ENCODE measurements around the gene CNOT11. TPM values are rescaled to one million over a fixed set of nuclear protein-coding genes. Genes with fewer than 3 reads are reported as not detected.

Gene CNOT11
- total RNA-seq, 1 experiment from 2014 or later, result 38.5 TPM

DNA sequence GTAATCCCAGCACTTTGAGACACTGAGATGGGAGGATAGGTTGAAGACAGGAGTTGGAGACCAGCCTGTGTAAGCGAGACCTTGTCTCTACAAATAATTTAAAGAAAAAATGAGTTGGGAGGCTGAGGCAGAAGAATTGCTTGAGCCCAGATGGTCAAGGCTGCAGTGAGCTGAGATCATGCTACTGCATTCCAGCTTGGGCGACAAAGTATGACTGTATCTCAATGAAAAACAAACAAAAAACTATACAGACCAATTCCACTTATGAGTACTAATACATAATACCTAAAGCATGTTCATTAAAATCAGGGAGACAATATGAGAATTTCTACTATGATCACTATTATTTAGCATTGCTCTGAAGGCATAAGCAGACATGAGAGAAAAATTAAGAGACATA, 43.2 kb downstream of the CNOT11 start:
- Mint-ChIP-seq H3K36me3 (ENCODE audit: insufficient read depth, unreplicated experiment) (peaks cover 35% of the 10 kb centered on the region), H3K27me3 (ENCODE audit: insufficient read depth, unreplicated experiment) (no peaks in the 10 kb centered on the region), H3K9me3 (ENCODE audit: unreplicated experiment) (no peaks in the 10 kb centered on the region), H3K4me1 (ENCODE audit: insufficient read depth, unreplicated experiment) (peaks cover 27% of the 10 kb centered on the region), H3K4me3 (ENCODE audit: unreplicated experiment) (no peak overlapping the region), H3K27ac (ENCODE audit: low read depth, unreplicated experiment) (no peak overlapping the region)
- DNase-seq (ENCODE audit: unreplicated experiment), result no peak
- intact Hi-C loops (cut with micrococcal nuclease), result no loop called here
- CTCF ChIA-PET, result no interaction called here
- TF ChIP-seq, protein P1, sequence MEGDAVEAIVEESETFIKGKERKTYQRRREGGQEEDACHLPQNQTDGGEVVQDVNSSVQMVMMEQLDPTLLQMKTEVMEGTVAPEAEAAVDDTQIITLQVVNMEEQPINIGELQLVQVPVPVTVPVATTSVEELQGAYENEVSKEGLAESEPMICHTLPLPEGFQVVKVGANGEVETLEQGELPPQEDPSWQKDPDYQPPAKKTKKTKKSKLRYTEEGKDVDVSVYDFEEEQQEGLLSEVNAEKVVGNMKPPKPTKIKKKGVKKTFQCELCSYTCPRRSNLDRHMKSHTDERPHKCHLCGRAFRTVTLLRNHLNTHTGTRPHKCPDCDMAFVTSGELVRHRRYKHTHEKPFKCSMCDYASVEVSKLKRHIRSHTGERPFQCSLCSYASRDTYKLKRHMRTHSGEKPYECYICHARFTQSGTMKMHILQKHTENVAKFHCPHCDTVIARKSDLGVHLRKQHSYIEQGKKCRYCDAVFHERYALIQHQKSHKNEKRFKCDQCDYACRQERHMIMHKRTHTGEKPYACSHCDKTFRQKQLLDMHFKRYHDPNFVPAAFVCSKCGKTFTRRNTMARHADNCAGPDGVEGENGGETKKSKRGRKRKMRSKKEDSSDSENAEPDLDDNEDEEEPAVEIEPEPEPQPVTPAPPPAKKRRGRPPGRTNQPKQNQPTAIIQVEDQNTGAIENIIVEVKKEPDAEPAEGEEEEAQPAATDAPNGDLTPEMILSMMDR (IDR thresholded peaks at IDR 0.05; ENCODE audit: unreplicated experiment), result no peak
- no TSS peak for BruUV-seq (replicated peaks)
- POLR2A ChIA-PET, result interaction anchor here (0.6 to 1.4 kb wide), 2 partner anchors 10 to 13 kb away, joined by 3 read pairs; partner anchors contain the start of gene RNF149

DNA sequence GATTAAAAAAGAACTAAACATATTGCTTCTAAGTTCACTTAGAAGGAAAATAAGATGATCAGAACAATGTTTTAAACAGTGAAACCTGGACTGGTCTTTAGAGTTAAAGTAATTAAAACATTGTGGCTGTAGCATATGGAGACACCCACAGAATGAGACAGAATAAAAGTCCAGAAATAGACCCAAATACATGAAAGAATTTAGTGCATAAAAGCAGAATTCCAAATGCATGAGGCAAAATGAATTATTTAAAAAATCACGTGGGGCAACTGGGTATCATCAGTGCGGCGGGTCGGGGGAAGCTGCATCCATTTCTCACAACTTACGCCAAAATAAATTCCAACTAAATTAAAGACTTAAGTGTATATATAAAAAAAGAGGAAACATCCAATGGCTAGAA, 43.7 kb downstream of the CNOT11 start:
- ChIA-PET CTCF (no interaction called here), POLR2A (interaction anchor here (1.4 kb wide), 1 partner anchor 12 kb away, joined by 3 read pairs; the partner anchor contains the start of gene RNF149)
- BruUV-seq (replicated peaks), result no TSS peak
- Mint-ChIP-seq H3K9me3 (ENCODE audit: unreplicated experiment) (no peaks in the 10 kb centered on the region), H3K27me3 (ENCODE audit: insufficient read depth, unreplicated experiment) (no peaks in the 10 kb centered on the region), H3K36me3 (ENCODE audit: insufficient read depth, unreplicated experiment) (peaks cover 32% of the 10 kb centered on the region), H3K27ac (ENCODE audit: low read depth, unreplicated experiment) (no peak overlapping the region), H3K4me3 (ENCODE audit: unreplicated experiment) (no peak overlapping the region), H3K4me1 (ENCODE audit: insufficient read depth, unreplicated experiment) (peaks cover 31% of the 10 kb centered on the region)
- intact Hi-C loops (cut with micrococcal nuclease), result no loop called here
- no peak for DNase-seq (ENCODE audit: unreplicated experiment)
- TF ChIP-seq, protein P1 (IDR thresholded peaks at IDR 0.05; ENCODE audit: unreplicated experiment), result no peak

DNA sequence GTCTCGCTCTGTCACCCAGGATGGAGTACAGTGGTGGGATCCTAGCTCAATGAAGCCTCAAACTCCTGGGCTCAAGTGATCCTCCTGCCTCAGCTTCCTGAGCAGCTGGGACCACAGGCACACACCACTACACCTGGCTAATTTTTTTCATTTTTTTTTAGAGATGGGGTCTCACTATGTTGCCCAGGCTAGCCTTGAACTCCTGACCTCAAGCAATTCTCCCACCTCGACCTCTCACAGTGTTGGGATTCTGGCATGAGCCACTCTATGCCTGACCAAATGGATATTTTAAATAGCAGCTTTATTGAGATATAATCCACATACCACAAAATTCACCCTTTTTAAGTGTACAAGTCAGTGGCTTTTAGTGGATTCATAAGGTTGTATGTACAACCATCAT, 44.7 kb downstream of the CNOT11 start:
- Mint-ChIP-seq H3K4me1 (ENCODE audit: insufficient read depth, unreplicated experiment) (peaks cover 38% of the 10 kb centered on the region), H3K27ac (ENCODE audit: low read depth, unreplicated experiment) (no peak overlapping the region)
- intact Hi-C loops (cut with micrococcal nuclease), result no loop called here

DNA sequence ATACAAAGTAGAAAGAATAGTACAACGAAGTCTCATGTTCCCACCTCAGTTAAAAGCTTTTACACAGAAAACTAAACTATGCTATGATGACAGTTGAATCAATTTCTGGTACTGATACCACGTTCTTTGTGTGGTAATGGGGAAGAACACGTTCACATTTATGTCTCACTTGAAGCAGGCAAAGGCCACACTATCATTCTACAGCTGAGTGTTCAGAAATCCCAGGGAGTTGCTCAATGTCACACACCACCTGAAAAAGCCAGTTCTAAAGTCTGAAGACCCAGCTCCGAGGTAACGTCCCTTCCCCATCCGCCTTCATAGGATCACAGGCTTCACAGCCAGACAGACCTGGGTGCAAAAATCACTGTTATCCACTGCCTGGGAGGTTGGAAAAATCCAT, 46.9 kb downstream of the CNOT11 start:
- Mint-ChIP-seq H3K36me3 (ENCODE audit: insufficient read depth, unreplicated experiment) (peaks cover 10% of the 10 kb centered on the region), H3K4me1 (ENCODE audit: insufficient read depth, unreplicated experiment) (peaks cover 42% of the 10 kb centered on the region), H3K27ac (ENCODE audit: low read depth, unreplicated experiment) (no peak overlapping the region), H3K27me3 (ENCODE audit: insufficient read depth, unreplicated experiment) (no peaks in the 10 kb centered on the region), H3K9me3 (ENCODE audit: unreplicated experiment) (no peaks in the 10 kb centered on the region), H3K4me3 (ENCODE audit: unreplicated experiment) (no peak overlapping the region)
- intact Hi-C loops (cut with micrococcal nuclease), result no loop called here
- no TSS peak for BruUV-seq (replicated peaks)
- TF ChIP-seq, protein P1 (IDR thresholded peaks at IDR 0.05; ENCODE audit: unreplicated experiment), result no peak
- no peak for DNase-seq (ENCODE audit: unreplicated experiment)
- ChIA-PET CTCF (interaction anchor here (1.2 kb wide), 1 partner anchor 36 kb away, joined by 3 read pairs; no protein-coding TSS in a partner anchor), POLR2A (no interaction called here)

More for the DNA sequence above, 44.7 kb downstream of the CNOT11 start:
- no peak for DNase-seq (ENCODE audit: unreplicated experiment)
- H3K36me3 Mint-ChIP-seq (ENCODE audit: insufficient read depth, unreplicated experiment), result peaks cover 24% of the 10 kb centered on the region
- TF ChIP-seq, protein P1 (IDR thresholded peaks at IDR 0.05; ENCODE audit: unreplicated experiment), result no peak
- H3K9me3 Mint-ChIP-seq (ENCODE audit: unreplicated experiment), result no peaks in the 10 kb centered on the region
- ChIA-PET CTCF (interaction anchor here (0.8 kb wide), 1 partner anchor 26 kb away, joined by 3 read pairs; no protein-coding TSS in a partner anchor), POLR2A (interaction anchor here (0.5 kb wide), 1 partner anchor 81 kb away, joined by 3 read pairs; no protein-coding TSS in a partner anchor)
- H3K4me3 Mint-ChIP-seq (ENCODE audit: unreplicated experiment), result no peak overlapping the region
- no TSS peak for BruUV-seq (replicated peaks)
- no peaks in the 10 kb centered on the region for H3K27me3 Mint-ChIP-seq (ENCODE audit: insufficient read depth, unreplicated experiment)

Measured in MCF 10A (cell line).